ENCODE results near the gene HPDL.
"Not testable (repeated sequence)": the region's sequence is repeated elsewhere in the genome, so short reads cannot be mapped to it uniquely, and the experiment has no call there.

HPDL gene

DNA sequence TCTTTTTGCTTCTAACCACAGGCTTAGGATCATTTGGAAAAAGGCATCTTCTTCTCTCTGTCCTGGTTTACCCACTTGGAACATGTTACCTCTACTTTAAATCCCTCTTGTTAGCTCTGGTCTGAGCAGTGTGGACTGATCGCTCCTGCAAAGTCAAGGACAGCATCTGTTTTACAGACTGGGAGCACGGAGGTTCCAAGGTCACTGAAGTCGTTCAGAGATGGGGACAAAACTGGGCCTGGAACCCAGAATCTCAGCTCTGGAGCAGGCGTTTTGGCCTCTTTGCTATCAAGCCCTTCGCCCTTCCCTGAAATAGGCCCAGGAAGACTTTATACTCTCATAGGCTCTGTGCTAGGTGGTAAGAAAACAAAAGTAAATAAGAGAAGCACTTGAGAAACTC is 24.8 kb downstream of the HPDL start:
- DNase-seq (ENCODE audit: low read depth): no peak

DNA sequence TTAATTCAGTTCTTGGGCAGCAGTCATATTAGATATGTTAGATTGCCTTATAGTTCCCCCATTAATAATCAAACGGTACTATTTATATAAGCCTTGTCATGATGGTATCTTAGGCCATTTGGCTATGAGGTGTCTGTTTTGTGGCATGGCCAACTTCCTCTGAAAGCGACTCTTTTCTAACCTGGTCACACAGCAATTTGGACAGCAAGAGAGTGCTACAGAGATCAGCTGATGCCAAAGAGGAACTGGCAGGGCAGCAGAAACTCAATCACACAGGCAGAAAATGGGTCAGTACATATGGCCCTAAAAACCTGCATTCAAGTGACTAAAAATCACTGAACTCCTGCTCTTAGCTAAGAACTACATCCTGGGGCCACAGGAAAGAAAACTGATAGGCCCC is 27.0 kb downstream of the HPDL start:
- no peak for DNase-seq (ENCODE audit: low read depth)

DNA sequence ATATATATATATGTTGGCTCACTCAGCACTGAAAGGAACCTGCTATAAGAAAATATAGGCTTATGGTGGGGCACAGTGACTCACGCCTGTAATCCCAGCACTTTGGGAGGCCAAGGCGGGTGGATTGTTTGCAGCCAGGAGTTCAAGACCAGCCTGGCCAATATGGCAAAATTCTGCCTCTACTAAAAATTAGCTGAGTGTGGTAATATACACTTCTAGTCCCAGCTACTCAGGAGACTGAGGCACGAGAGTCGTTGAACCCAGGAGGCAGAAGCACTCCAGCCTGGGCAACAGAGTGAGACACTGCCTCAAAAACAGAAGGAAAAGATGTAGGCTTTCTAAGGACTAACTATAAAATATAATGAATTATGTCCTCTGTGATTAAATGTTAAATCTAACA is 28.1 kb downstream of the HPDL start:
- no peak for DNase-seq (ENCODE audit: low read depth)

DNA sequence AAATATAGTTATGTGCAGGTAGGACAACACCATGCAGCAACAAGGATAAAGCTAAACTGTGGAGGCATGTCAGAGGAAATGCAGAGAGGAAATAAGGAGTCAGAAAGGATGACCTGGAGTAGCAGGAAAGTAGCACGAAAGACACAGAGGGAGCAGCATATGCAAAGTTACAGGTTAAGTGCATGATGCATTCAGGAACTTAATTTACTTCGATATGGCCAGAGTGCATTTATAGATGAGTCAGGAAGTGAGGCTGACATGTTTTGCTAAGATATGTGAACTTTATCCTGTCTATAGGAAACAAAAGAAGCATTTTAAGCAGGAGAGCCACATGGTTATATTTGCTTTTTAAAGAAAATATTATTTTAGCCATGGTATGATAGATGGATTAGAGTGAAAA is 29.0 kb downstream of the HPDL start:
- DNase-seq (ENCODE audit: low read depth): no peak

DNA sequence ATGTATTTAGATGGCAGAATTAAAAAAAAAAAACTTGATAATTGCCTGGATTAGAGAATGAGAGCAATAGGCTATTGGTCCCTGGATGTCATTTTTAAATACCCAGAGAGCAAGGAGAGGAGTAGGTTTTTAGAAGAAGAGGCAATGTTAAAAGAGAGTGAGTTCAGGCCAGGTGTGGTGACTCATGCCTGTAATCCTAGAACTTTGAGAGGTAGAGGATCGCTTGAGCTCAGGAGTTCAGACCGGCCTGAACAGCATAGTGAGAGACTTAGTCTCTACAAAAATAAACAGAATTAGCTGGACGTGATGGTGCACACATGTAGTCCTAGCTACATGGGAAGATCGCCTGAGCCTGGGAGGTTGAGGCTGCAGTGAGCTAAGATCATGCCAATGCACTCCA is 29.5 kb downstream of the HPDL start:
- no peak for DNase-seq (ENCODE audit: low read depth)

DNA sequence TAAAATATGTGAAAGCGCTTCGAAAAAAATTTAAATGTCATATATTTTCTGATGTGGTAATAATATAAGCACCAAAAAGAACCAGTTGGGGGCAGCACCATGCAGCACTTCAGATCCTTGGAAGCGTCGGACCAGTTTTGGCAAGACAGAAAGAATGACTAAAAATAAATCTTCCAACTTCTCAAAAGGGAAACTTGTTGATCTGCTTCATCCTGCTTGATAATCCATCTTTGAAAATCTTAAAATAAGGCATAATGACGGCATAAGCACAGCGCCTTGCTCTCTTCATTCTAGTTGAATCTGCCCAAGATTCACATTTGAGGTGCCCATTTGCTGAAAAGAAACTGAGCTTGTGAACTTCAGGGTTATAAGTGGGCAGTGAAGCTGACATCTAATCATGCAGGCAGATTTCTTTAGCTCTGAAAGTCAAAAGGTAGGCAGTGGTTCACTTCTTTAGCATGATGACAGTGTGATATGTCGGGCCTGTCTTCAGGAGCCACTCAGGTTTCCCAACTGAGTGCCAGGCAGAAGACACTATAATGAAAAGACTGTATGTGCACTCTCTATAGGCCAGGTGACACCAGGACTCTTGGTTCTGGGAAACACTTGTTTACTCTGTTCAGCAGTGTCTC is 33.3 kb downstream of the HPDL start:
- peak; percentile 42 for DNase-seq (ENCODE audit: low read depth)

DNA sequence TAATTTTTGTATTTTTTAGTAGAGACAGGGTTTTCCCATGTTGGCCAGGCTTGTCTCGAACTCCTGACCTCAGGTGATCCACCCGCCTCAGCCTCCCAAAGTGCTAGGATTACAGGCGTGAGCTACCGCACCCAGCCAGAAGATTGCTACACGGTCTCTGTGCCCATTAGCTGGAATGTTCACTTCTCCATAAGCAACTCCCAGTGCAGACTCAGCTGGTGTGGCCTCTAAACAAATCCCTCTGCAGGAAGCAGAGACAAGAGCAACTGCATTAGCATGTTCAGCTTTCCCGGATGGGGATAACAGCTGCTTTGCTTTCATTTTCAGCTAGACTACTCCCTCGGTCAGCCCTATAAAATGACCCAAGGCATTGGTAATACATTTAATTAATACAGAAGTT is 34.3 kb downstream of the HPDL start:
- DNase-seq (ENCODE audit: low read depth): not testable (repeated sequence)

DNA sequence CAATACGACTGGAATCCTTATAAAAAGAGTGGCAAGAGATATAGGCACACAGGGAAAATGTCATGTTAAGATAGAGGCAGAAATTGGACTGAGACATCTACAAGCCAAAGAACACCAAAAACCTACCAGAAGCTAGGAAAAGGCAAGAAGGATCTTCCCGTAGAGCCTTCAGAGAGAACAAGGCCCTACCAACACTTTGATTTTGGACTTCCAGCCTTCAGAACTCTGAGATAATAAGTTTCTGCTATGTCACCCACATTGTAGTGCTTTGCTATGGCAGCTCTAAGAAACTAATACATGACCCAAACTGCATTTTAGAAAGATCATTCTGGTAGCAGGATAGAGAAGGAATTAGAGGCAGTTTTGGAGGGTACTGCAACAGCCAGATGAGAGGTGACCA is 37.6 kb downstream of the HPDL start:
- no peak for DNase-seq (ENCODE audit: low read depth)

DNA sequence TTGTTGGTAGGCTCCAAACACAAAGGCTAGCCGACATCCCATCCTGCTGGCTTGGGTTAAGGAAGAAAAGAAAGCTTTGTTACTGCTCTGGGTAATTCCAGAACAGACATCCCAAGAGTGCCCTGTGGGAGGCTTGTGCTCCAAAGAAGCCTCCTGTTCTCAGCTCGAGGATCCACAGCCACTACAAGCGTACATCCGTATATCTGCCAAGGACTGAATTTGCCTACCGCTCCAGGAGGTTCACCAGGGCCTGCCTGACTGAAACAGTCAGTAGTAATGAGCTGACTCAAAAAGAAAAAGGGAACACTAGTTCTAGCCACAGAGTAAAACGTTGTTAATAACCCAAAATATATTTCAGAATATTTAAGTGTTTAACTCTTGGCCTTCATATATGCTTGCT is 38.4 kb downstream of the HPDL start:
- no peak for DNase-seq (ENCODE audit: low read depth)

DNA sequence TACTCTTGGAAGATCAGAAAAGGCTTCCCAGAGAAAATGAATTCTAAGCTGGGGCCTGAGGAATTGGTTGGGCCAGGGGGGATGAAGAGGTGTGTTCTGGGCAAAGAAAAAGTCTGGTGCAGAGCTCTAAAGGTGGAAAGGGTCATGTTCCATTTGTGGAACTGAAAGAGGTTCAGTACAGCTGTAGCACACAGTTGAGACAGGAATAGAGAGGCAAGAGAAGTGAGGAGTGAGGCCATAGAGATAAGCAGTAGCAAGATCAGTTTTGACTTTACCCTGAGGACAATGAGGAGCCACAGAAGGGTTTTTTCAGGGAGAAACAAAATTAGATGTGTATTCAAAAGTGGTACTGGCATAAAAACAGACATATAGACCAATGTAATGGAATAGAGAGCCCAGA is 43.9 kb downstream of the HPDL start:
- no peak for DNase-seq (ENCODE audit: low read depth)

DNA sequence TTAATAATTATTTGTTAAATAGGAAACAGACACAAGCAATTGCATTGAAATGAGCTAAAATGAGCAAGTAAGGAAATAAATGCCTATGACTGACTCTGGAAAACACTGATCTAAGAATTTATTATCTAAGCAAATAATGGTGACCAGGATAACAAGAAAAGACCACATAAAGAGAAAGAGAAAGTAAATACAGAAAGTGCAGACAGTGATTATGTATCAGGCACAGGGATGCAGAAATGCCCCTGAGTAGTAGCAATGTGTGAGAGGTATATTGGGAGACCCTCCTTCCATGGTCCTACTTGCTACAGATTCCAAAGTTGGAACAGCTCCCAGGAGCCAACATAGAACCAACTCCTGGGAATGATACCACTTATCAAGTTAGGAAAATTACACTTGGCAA is 46.9 kb downstream of the HPDL start:
- DNase-seq (ENCODE audit: low read depth): no peak

DNA sequence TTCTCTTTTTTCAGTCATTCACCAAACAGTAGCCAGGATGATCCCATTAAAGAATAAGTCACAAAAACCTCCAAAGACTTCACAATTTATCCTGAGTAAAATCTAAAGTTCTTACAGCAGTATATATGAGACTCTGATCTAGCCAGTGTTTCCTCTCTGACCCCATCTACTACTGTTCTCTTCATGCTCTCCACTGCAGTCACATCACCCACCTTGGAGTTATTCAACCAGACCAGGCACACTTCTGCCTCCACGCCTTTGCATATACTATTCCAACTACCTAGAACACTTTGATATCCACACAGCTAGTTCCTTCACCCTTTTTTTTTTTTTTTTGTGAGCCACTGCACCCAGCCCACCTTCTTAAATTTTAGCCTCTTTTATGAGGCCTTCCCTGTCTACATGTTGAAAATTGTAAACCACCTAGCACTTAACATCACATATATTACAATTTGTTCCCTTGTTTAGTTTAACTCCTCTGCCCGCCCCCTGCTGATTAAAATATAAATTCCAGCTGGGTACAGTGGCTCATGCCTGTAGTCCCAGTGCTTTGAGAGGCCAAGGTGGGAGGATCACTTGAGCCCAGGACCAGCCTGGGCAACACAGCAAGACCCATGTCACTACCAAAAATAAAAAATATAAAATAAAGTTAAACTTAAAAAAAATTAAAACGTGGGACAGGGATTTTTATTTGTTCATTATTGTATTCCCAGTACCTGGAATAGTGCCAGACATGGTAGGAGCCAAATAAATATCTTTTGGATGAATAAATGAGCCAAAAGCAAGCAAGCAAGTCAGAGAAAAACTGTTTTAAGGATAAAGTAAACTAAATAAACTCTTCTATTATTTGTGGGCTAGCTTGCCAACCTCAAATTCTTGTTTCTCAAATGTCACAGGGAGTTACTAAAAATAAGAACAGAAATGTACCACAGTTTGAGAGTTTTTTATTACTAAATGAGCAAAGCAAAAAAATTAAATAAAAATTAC is 48.7 kb downstream of the HPDL start:
- DNase-seq (ENCODE audit: low read depth): no peak

DNA sequence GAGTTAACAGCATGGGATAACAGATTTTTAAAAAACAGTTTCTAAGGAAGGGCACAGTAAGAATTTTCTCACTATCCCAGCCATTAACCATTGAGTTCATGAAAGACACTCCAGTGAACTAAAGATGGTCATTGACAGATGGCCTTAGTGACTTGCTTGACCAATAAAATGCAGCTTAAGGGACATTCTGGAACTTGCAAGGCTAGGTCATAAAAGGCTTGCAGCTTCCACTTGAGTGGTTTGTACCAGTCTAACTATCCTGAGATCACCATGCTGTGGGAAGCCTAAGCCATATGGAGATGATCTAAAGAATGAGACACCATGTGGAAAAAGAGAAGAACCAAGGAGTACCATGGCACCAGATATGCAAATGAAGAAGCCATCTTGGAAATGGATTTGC is 51.5 kb downstream of the HPDL start:
- DNase-seq (ENCODE audit: low read depth): no peak
